GM21619 (cell line): ENCODE data around the gene GAMT.
"Not testable (repeated sequence)": the region's sequence is repeated elsewhere in the genome, so short reads cannot be mapped to it uniquely, and the experiment has no call there.

Experiments used
- ATAC-seq: cut with Tn5 transposase; IDR thresholded peaks from one replicate; pipeline ENCODE4 v1.9.1; 2021; ENCODE audit not compliant: unreplicated experiment

Gene GAMT

GRCh38 chr19:1401138-1401888, at the start of gene GAMT:
TSS of gene GAMT (minus strand) at chr19:1401542. CDS start at chr19:1401476, 66 bp downstream.
- ATAC-seq, result no peak

DNA sequence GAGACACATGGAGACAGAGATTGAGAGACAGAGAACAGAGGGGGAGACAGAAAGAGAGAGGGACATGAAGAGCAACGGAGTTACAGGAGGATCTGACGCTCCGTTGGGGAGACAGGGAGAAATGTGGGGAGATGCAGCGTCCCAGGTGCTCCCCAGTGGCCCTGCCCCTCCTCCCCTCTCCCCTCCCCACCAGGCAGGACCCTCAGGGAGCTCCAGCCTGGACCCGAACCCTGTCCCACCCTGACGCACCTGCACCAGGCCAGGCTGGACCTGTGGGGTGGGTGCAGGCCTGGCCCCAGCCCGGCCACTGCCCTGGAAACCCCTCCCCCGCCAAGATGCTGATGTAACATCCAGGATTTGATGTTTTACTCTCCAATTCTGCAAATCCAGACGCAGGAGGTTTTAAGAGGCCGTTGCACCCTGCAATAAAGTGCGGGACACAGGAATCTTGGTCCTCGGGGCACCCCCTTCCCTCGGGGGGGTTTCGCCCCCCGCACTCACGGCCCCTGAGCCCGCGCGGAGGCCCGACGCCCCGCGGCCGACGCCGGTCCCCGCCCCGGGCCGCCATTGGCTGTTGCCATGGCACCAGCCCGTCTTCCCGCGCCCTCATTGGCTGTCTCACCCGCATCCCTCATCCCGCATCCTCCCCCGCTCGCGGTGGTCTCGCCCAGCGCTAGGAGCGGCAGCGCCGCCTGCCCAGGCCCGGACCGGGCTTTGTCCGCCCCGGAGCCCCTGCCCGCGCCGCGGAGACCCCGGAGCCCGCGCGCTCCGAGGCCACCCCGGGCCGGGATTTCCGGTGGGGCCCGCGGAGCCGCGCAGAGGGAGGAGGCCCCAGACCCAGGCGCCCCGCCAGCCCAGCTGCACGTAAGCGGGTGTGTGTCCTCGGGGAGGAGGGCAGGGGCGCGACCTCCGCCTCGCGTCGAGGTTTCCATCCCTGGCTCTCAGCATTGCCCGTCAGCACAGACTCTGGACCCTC, 48.4 kb upstream of the GAMT start, which contains the start of gene APC2:
Gene APC2, plus strand, starts transcription at position 655 of the 976 bp plus-strand sequence. CDS start 2,881 bp downstream, outside the sequence.
- ATAC-seq, result no peak

DNA sequence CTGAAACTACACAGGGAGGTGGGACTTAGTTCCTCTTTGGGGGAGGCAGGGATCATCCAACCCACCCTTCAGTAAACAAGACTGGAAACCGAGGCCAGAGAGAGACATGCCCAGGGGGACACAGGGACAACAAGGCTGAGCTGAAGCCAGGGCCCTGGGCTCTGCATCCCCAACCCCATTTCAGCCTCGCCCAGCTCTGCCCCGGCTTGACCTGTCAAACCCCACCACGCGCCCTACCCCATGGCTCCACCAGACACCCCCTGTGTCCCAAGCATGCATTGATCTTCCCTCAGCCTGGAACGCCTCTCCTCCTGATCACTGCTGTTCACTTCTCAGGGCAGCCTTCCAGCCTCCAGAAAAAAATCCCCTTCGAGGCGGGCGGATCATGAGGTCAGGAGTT, 46.6 kb upstream of the GAMT start:
- ATAC-seq, result no peak

DNA sequence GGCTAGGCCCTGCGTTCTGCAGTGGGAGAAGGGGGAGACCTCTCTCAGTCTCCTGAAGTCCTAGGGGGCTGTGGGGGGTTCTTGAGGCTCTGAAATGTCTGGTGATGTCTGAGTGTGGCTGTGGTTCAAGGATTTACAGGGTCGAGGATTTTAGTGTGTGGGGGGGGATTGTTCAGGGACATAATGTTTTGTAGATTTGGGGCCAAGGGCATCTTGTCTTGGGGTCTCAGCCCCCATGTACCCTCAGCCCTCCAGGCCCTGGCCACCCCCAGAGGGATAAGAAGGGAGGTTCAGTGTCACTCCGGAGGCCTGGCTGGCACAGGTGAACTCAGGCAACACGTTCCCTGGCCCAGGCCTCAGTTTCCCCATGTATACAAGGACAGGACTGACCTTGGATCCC, 46.2 kb upstream of the GAMT start:
- no peak for ATAC-seq

DNA sequence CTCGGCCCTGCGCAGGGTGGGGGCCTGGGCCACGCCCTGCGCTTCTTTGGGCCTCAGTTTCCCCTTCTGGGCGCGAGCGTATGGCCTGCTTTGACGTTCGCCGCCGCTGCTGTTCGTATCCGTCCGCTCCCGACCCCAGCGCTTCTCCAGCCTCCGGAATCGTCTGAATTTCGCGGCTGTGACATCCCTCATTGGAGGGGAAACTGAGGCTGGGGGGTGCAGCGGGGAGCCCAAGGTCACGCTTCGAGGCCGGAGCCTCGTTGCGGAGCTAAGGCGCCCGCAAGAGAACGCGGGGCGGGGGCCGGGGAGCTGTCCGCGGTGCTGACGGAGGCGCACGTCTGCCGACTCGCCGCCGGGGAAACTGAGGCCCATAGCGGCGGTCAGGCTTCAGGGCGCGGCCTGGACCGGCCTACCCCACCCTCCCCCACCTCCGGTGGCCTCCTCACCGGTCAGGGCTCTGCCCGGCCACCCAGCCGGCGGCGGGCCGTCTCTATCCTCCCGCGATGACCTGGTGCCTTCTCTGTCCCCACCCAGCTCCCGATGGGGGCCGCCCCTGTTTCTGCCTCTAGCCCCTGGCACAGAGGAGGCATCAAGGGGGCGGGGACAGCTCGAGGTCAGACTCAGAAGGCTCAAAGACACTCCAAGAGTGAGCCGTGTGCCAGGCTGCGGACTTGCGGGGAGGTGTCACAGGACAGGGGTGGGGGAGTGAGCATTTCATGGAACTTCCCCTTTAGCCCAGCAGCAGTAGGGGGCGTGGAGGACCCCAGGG, 45.6 kb upstream of the GAMT start:
- no peak for ATAC-seq

GRCh38 chr19:1445932-1446712, 44.8 kb upstream of the GAMT start:
- ATAC-seq, result no peak

GRCh38 chr19:1445185-1445931, 44.0 kb upstream of the GAMT start:
- ATAC-seq, result peak; percentile 75

- no peak for ATAC-seq
These were observed 40.5 kb upstream of the GAMT start for GRCh38 chr19:1441677-1442438.

DNA sequence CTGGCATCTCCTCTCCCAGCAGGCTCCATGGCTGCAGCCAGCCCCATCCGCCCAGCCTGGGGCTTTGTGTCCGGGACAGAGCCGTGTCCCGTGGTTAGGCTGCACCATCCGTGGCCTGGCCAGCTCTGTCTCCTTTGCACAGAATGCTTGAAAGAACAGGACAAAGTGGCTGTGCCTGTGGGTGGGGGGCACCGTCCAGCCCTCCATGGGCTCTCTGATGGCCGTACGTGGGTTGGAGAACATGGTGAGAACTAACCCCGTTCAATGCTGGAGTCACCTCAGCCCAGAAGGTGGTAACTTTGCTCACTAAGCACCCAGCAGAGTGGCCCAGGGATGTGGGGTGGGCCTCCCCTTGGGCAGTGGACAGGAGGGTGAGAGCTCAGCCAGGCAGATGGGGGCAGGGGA, 39.7 kb upstream of the GAMT start:
- ATAC-seq, result no peak

GRCh38 chr19:1440418-1440801, 39.1 kb upstream of the GAMT start:
- ATAC-seq, result no peak

DNA sequence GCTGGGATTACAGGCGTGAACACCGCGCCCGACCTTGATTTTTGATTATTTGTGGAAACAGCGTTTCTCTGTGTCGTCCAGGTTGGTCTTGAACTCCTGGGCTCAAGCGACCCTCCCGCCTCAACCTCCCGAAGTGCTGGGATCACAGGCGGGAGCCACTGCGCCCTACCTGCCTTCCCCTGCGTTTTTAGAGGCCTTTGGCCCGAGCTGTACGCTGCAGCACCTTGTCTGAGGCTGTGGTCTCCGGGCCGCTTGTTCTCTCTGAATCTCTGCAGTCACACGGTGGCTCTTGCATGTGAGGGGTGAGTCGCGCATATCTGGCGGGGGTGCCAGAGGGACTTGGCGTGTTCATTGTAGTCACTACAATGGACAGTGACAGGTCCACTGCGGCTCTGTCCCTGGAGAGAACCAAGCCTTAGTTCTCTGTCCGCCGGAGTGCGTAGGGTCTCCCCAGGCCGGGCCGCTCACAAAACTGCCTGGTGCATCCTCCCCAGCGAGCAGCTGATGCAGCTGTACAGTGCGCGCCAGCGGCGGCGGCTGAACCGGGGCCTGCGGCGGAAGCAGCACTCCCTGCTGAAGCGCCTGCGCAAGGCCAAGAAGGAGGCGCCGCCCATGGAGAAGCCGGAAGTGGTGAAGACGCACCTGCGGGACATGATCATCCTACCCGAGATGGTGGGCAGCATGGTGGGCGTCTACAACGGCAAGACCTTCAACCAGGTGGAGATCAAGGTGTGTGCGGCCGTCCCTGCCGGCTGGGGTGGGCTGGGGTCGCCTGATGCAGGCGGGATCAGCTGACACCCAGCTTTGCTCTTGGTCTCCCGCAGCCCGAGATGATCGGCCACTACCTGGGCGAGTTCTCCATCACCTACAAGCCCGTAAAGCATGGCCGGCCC, 38.4 kb upstream of the GAMT start:
- ATAC-seq, result not testable (repeated sequence)

DNA sequence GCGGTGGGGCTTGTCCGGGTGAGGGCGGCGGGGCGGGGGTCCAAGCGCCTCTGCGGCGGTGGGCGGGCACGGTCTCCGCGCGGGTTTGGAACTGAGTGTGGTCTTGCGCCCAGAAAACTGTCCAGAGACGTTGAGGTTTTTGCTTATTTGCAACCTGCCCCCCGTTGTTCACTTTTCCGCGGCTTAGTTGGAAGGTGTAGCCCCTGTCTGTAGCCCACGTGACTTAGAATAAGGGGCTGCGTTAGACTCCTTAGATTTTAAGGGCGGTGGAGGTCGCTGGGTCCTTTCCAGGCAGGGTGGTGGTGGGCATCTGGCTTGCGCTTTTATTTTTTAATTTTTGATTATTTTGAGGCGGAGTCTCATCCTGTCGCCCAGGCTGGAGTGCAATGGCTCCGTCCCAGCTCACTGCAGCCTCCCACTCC, 37.6 kb upstream of the GAMT start:
- ATAC-seq, result no peak

DNA sequence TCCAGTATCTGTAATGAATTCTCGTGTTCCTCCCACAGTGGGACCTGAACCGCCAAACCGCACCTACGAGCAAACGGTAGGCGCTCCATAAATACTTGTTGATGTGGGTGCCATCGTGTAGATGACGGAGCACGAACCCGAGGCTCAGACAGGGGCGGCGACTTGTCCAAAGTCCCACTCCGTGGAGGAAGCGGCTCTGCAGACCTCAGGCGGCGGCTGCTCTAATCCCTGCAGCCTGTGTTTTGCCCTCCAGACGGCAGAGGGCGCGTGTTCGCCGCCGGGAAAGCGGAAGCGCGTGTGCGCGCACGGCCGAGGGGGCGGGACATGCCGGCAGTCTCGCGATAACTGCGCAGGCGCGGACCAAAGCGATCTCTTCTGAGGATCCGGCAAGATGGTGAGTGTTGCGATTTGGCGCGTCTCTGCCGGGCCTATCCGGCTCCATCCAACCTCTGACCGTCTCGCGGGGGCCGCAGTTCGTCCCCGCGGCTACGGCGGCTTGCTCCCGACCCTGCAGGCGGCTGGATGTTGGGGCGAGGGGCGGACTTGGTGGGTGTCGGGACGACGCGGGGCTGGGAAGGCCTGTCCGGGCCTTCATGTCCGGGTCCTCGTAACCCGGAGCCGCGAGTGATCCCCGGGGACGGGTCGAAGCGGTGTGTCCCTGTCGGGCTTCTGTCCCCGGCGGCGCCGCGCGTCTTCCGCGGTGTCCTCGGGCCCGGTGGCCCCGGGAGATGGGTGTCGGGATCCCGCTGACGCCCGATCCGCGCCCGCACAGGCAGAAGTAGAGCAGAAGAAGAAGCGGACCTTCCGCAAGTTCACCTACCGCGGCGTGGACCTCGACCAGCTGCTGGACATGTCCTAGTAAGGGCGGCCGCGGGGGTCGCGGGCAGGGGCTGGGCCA, 36.9 kb upstream of the GAMT start, which contains the start of gene RPS15:
Gene RPS15, plus strand, starts transcription at position 362 of the 898 bp plus-strand sequence. Its CDS starts 30 bp downstream, at position 392.
- ATAC-seq, result peak; percentile 71

DNA sequence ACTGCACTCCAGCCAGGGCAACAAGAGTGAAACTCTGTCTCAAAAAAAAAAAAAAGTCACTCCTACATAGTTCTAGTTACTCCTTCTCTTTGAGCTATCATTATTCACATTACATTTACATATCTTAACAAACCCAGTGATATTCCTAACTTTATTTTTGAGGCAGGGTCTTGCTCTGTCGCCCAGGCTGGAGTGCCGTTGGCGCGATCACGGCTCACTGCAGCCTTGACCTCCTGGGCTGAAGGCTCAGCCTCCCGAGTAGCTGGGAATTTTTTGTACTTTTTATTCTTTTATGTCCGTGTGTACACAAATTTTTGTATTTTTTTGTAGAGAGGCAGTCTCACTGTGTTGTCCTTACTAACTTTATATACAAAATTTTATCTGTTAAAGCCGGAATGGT, 36.3 kb upstream of the GAMT start:
- ATAC-seq, result no peak

DNA sequence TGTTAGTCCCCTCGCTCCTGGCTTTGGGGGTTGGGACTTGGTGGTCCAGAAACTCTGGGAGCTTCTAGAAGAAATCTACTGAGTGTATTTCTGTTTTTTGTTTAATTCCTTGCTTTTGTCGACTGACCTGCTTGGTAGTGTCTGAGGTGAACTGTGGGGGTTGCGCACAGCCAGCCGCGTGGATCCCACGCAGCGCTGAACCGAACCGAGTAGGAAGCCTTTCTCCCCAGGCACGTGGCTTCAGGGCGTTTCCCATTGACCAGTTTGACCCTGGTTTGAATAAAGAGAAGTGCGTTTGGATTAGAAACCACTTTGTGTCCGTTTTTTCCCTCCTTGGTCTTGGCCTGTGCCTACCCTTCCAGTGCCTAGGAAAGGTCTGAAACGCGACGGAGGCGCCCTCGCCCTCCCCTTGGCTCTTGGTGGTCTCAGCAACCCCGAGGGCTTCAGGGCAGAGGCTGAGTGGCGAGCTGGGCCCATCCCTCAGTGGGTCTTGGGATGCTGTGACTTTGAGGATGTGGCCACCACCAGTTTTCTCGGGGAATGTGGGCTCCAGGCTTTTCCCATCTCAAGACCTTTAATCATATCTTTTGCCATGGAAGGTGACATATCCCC, 34.1 kb upstream of the GAMT start:
- ATAC-seq, result no peak

DNA sequence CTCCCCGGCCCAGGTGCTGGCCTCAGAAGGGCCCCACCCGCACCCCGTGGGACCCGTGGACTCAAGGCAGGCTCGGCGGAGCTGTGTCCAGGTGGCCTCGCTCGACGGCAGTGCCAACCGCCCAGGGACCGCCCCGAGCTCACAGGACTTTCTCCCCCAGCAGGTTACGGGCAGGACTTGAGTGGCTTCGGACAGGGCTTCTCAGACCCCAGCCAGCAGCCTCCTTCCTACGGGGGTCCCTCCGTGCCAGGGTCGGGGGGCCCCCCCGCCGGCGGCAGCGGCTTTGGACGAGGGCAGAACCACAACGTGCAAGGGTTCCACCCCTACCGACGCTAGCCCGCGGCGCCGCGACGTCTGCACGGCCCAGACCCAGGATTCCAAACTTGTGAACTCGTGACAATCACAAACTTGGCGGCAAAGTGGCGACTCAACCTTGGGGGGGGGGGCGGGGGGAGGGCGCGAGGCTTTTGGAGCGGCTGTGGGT, 33.3 kb upstream of the GAMT start:
- ATAC-seq, result no peak
